T-cell (primary cell): Measurements from ENCODE around the gene ARHGAP22. TPM values are rescaled to one million over a fixed set of nuclear protein-coding genes. Genes with fewer than 3 reads are reported as not detected.

ENCODE experiments used
- ATAC-seq, 4 experiments: fragments of 200-7000 bp in 3 of 4; fragments of 150-1000 bp in 1 of 4; cut with Tn5 transposase; replicated peaks in 1 of 4; 1 replicate in 3 of 4; 2 replicates in 1 of 4; pipeline ENCODE4 v1.10.0; 2021; ENCODE audit warnings: moderate library complexity in 3 of 4, mild to moderate bottlenecking in 2 of 4, moderate number of reproducible peaks in 1 of 4
- CTCF ChIA-PET, 2 donors: fragments of 300-600 bp; sonication (Branson Sonifier 250); formaldehyde crosslinking; loops; one replicate each; lab custom pipeline; 2022; ENCODE audit warnings: antibody characterized with exemption in 2 of 2; lab: Charles Lee
- POLR2A ChIA-PET, 2 donors: fragments of 300-600 bp; sonication (Branson Sonifier 250); formaldehyde crosslinking; loops; one replicate each; lab custom pipeline; 2022; ENCODE audit warnings: antibody characterized with exemption in 2 of 2; lab: Charles Lee
- DNase-seq, 35 experiments: peaks; one replicate each; pipeline versions ENCODE4 v3.0.0 to v3.0.0-alpha.2; 2013 to 2023
- H3K27ac ChIP-seq: one replicate; pipeline ENCODE4 v1.5.1; 2013; ENCODE audit warnings: low read length
- H3K27me3 ChIP-seq, 2 experiments: replicated peaks in 1 of 2; 1 replicate in 1 of 2; 2 replicates in 1 of 2; pipeline versions ENCODE4 v1.6.1 to v1.7.0; 2013; ENCODE audit warnings: low read length in 1 of 2, mixed read lengths in 1 of 2; ENCODE audit not compliant: control insufficient read depth in 2 of 2, insufficient read depth in 2 of 2; ENCODE audit errors: extremely low read depth in 1 of 2
- H3K36me3 ChIP-seq, 2 donors: 1 replicate in 1 of 2; 2 replicates in 1 of 2; pipeline versions ENCODE4 v1.6.1 to v1.7.0; 2013; ENCODE audit warnings: low read length in 1 of 2; ENCODE audit not compliant: control insufficient read depth in 2 of 2, insufficient read depth in 1 of 2; ENCODE audit errors: extremely low read depth in 1 of 2
- H3K4me1 ChIP-seq, 2 experiments: 1 replicate in 1 of 2; 2 replicates in 1 of 2; pipeline versions ENCODE4 v1.6.1 to v1.7.0; 2013; ENCODE audit warnings: low read length in 2 of 2, mixed read lengths in 1 of 2; ENCODE audit not compliant: insufficient read depth in 2 of 2, control insufficient read depth in 1 of 2; ENCODE audit errors: extremely low read depth in 1 of 2
- H3K4me3 ChIP-seq, 2 donors: 1 replicate in 1 of 2; 2 replicates in 1 of 2; pipeline versions ENCODE4 v1.5.1 to v1.7.0; 2013; ENCODE audit warnings: mild to moderate bottlenecking in 2 of 2, low read length in 1 of 2, moderate library complexity in 1 of 2; ENCODE audit not compliant: control insufficient read depth in 1 of 2; ENCODE audit errors: extremely low read depth in 1 of 2
- H3K9me3 ChIP-seq: 2 replicates; pipeline ENCODE4 v1.7.0; 2013
- H3K27ac Mint-ChIP-seq, 2 donors: one replicate each; pipeline ENCODE4 v1.8.0; 2020 to 2021; ENCODE audit warnings: mild to moderate bottlenecking in 2 of 2, mixed read lengths in 2 of 2
- H3K27me3 Mint-ChIP-seq, 2 donors: one replicate each; pipeline ENCODE4 v1.8.0; 2021 to 2022; ENCODE audit warnings: mixed read lengths in 2 of 2
- H3K36me3 Mint-ChIP-seq: one replicate; pipeline ENCODE4 v1.8.0; 2021; ENCODE audit warnings: mixed read lengths
- H3K4me1 Mint-ChIP-seq, 3 donors: one replicate each; pipeline ENCODE4 v1.8.0; 2020 to 2022; ENCODE audit warnings: mixed read lengths in 3 of 3, mild to moderate bottlenecking in 1 of 3
- H3K4me3 Mint-ChIP-seq, 3 donors: one replicate each; pipeline ENCODE4 v1.8.0; 2020 to 2022; ENCODE audit warnings: mild to moderate bottlenecking in 3 of 3, mixed read lengths in 3 of 3, moderate library complexity in 3 of 3
- H3K9me3 Mint-ChIP-seq, 3 donors: one replicate each; pipeline ENCODE4 v1.8.0; 2020 to 2022; ENCODE audit warnings: mixed read lengths in 3 of 3
- WGBS: methylation state at CpG from one replicate; pipeline ENCODE4 v1.1.5; 2013; ENCODE audit warnings: missing lambda C conversion rate; ENCODE audit not compliant: insufficient coverage; 5-methylcytosine and 5-hydroxymethylcytosine counted together
- total RNA-seq, 35 experiments: library from RNA in 6 of 35; stranded (reverse) in 6 of 35; fragments of 120-200 nt in 1 of 35; gene quantifications; one replicate each; pipeline versions ENCODE4 v1.2.1 to v1.2.4 and lab custom pipeline; 2013 to 2026

Gene ARHGAP22
- total RNA-seq, 5 donors from 2014 or later (not counting 1 experiment from before 2014, with no cell fraction given): 0.33 to 2.2 (median 0.60) TPM

GRCh38 chr10:48442090-48442808 lies 162.6 kb downstream of the ARHGAP22 start:
- H3K4me3 ChIP-seq: no peak overlapping the region
- POLR2A ChIA-PET: no interaction called here
- Mint-ChIP-seq H3K4me1 (no peaks in the 10 kb centered on the region), H3K27me3 (no peaks in the 10 kb centered on the region), H3K4me3 (no peak overlapping the region), H3K9me3 (no peaks in the 10 kb centered on the region), H3K27ac (no peak overlapping the region), H3K36me3 (peaks cover 9% of the 10 kb centered on the region)
- CTCF ChIA-PET: no interaction called here
- peaks cover 0 to 9% of the 10 kb centered on the region in 2 experiments for H3K27me3 ChIP-seq
- H3K27ac ChIP-seq: no peak overlapping the region
- ATAC-seq (no peak), DNase-seq (no peak)
- H3K9me3 ChIP-seq: no peaks in the 10 kb centered on the region
- H3K36me3 ChIP-seq: no peaks in the 10 kb centered on the region
- H3K4me1 ChIP-seq: no peaks in the 10 kb centered on the region
- 85% methylated on average over 10 of the region's 11 CpGs for WGBS

- H3K4me1 Mint-ChIP-seq: no peaks in the 10 kb centered on the region
- peaks cover 11% of the 10 kb centered on the region for H3K36me3 Mint-ChIP-seq
- 96% methylated on average over 4 of the region's 4 CpGs for WGBS
- no peak overlapping the region for H3K4me3 Mint-ChIP-seq
- DNase-seq (no peak), ATAC-seq (no peak)
- Histone ChIP-seq H3K27ac (no peak overlapping the region), H3K4me3 (no peak overlapping the region), H3K4me1 (no peaks in the 10 kb centered on the region), H3K27me3 (peaks cover 0 to 5% of the 10 kb centered on the region in 2 experiments), H3K9me3 (no peaks in the 10 kb centered on the region), H3K36me3 (peaks cover 0 to 5% of the 10 kb centered on the region in 2 donors)
- H3K27me3 Mint-ChIP-seq: no peaks in the 10 kb centered on the region
- H3K9me3 Mint-ChIP-seq: no peaks in the 10 kb centered on the region
- H3K27ac Mint-ChIP-seq: no peak overlapping the region
- POLR2A ChIA-PET: interaction anchor here in 1 of 2 donors (0.5 kb wide), 1 partner anchor 15 kb away, joined by 3 read pairs; no protein-coding TSS in a partner anchor
- CTCF ChIA-PET: no interaction called here
Measured at GRCh38 chr10:48440771-48441170, 164.1 kb downstream of the ARHGAP22 start.

- CTCF ChIA-PET: no interaction called here
- peaks cover 0 to 8% of the 10 kb centered on the region in 2 donors for H3K36me3 ChIP-seq
- no peak overlapping the region for H3K27ac ChIP-seq
- H3K4me3 Mint-ChIP-seq: no peak overlapping the region
- no peaks in the 10 kb centered on the region for H3K27me3 ChIP-seq
- POLR2A ChIA-PET: no interaction called here
- WGBS: 87% methylated on average over 6 of the region's 10 CpGs
- no peak overlapping the region for H3K27ac Mint-ChIP-seq
- no peaks in the 10 kb centered on the region for H3K9me3 ChIP-seq
- no peak for DNase-seq
- H3K4me1 ChIP-seq: no peaks in the 10 kb centered on the region
- H3K9me3 Mint-ChIP-seq: no peaks in the 10 kb centered on the region
- ATAC-seq: no peak
- H3K36me3 Mint-ChIP-seq: peaks cover 16% of the 10 kb centered on the region
- no peak overlapping the region for H3K4me3 ChIP-seq
- no peaks in the 10 kb centered on the region for H3K4me1 Mint-ChIP-seq
- no peaks in the 10 kb centered on the region for H3K27me3 Mint-ChIP-seq
Measured at GRCh38 chr10:48439581-48440041, 165.3 kb downstream of the ARHGAP22 start.

- H3K27ac Mint-ChIP-seq: no peak overlapping the region
- H3K4me1 Mint-ChIP-seq: no peaks in the 10 kb centered on the region
- no peak overlapping the region for H3K27ac ChIP-seq
- no peaks in the 10 kb centered on the region for H3K27me3 Mint-ChIP-seq
- ATAC-seq (no peak), DNase-seq (no peak)
- H3K4me3 ChIP-seq: no peak overlapping the region
- H3K36me3 Mint-ChIP-seq: peaks cover 21% of the 10 kb centered on the region
- ChIA-PET POLR2A (no interaction called here), CTCF (no interaction called here)
- H3K4me3 Mint-ChIP-seq: no peak overlapping the region
- H3K9me3 ChIP-seq: no peaks in the 10 kb centered on the region
- no peaks in the 10 kb centered on the region for H3K9me3 Mint-ChIP-seq
- no peaks in the 10 kb centered on the region for H3K27me3 ChIP-seq
- H3K4me1 ChIP-seq: no peaks in the 10 kb centered on the region
- peaks cover 0 to 8% of the 10 kb centered on the region in 2 donors for H3K36me3 ChIP-seq
- WGBS: 100% methylated on average over 1 of the region's 2 CpGs
Measured at GRCh38 chr10:48439031-48439430, 165.8 kb downstream of the ARHGAP22 start.

GRCh38 chr10:48437546-48437945 lies 167.3 kb downstream of the ARHGAP22 start:
- Mint-ChIP-seq H3K4me1 (no peaks in the 10 kb centered on the region), H3K36me3 (peaks cover 28% of the 10 kb centered on the region), H3K27ac (no peak overlapping the region), H3K4me3 (no peak overlapping the region), H3K27me3 (no peaks in the 10 kb centered on the region), H3K9me3 (no peaks in the 10 kb centered on the region)
- H3K27me3 ChIP-seq: no peaks in the 10 kb centered on the region
- peaks cover 0 to 8% of the 10 kb centered on the region in 2 donors for H3K36me3 ChIP-seq
- ATAC-seq (no peak), DNase-seq (no peak)
- H3K4me3 ChIP-seq: no peak overlapping the region
- no peaks in the 10 kb centered on the region for H3K4me1 ChIP-seq
- 100% methylated on average over 1 of the region's 3 CpGs for WGBS
- POLR2A ChIA-PET: no interaction called here
- H3K9me3 ChIP-seq: no peaks in the 10 kb centered on the region
- CTCF ChIA-PET: no interaction called here
- H3K27ac ChIP-seq: no peak overlapping the region

- Histone ChIP-seq H3K4me3 (no peak overlapping the region), H3K9me3 (no peaks in the 10 kb centered on the region), H3K4me1 (no peaks in the 10 kb centered on the region), H3K27me3 (no peaks in the 10 kb centered on the region), H3K36me3 (peaks cover 0 to 18% of the 10 kb centered on the region in 2 donors), H3K27ac (no peak overlapping the region)
- H3K36me3 Mint-ChIP-seq: peaks cover 55% of the 10 kb centered on the region
- ChIA-PET POLR2A (no interaction called here), CTCF (no interaction called here)
- no peaks in the 10 kb centered on the region for H3K9me3 Mint-ChIP-seq
- ATAC-seq (no peak), DNase-seq (no peak)
- no peaks in the 10 kb centered on the region for H3K27me3 Mint-ChIP-seq
- H3K4me1 Mint-ChIP-seq: no peaks in the 10 kb centered on the region
- no peak overlapping the region for H3K4me3 Mint-ChIP-seq
- H3K27ac Mint-ChIP-seq: no peak overlapping the region
Measured at GRCh38 chr10:48431871-48432270, 173.0 kb downstream of the ARHGAP22 start.
